Midbrain (tissue), 1 donor: ENCODE data around the gene PCSK7.
"Not testable (repeated sequence)": the region's sequence is repeated elsewhere in the genome, so short reads cannot be mapped to it uniquely, and the experiment has no call there.

Source experiments
- DNase-seq: peaks from one replicate; lab custom pipeline; 2025; lab: John Stamatoyannopoulos, UW

PCSK7 gene

DNA sequence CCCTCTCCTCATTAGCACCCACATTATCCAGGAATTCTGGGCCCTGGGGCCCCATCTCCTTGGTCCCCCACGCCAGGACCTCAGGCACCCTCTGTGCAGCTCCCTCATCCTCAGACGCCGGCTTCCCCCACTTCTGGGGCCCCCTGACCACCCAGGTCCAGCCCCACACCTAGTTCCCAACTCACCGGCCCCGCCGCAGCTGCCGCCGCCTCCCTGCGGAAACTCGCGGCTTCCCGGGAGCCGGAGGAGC is at the start of gene PCSK7:
TSS of gene PCSK7 (minus strand) at position 232 of the 250 bp plus-strand sequence. CDS start 2,229 bp downstream, outside the sequence.
- no peak for DNase-seq

- no peak for DNase-seq
These were observed 49.3 kb upstream of the PCSK7 start for GRCh38 chr11:117281159-117281558.

DNA sequence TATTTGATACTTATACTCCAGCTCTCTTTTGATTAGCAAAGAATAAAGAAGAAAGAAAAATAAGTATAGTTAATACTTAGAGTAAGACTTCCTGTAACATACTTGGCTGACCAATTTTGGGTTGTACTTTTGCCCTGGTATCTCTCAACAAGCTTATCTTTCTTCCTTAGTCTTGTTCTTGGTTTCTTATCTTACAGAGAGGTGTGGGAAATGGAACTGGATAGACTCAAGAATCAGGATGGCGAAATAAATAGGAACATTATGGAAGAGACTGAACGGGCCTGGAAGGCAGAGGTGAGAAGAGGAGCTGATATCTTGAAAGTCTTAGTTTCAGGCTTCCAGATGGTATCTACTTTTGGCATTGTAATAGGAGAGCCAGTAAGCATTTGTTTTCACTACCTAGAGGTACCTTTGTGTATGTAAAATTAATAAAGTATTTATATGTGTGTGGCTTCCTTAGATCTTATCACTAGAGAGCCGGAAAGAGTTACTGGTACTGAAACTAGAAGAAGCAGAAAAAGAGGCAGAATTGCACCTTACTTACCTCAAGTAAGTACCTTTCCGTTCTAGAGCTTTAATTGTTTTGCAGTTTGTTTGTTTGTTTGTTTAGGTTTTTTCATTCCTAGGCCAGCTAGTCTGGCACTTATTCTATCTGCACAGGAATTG is 48.0 kb upstream of the PCSK7 start:
- DNase-seq, result no peak

- no peak for DNase-seq
These were observed 46.5 kb upstream of the PCSK7 start for GRCh38 chr11:117278347-117278746.

- no peak for DNase-seq
These were observed 41.8 kb upstream of the PCSK7 start for GRCh38 chr11:117273550-117274289.

- DNase-seq, result not testable (repeated sequence)
These were observed 40.3 kb upstream of the PCSK7 start for GRCh38 chr11:117272175-117272574.

- no peak for DNase-seq
These were observed 39.3 kb upstream of the PCSK7 start for GRCh38 chr11:117271208-117271607.

- DNase-seq, result no peak
These were observed 38.0 kb upstream of the PCSK7 start for GRCh38 chr11:117269856-117270255.

DNA sequence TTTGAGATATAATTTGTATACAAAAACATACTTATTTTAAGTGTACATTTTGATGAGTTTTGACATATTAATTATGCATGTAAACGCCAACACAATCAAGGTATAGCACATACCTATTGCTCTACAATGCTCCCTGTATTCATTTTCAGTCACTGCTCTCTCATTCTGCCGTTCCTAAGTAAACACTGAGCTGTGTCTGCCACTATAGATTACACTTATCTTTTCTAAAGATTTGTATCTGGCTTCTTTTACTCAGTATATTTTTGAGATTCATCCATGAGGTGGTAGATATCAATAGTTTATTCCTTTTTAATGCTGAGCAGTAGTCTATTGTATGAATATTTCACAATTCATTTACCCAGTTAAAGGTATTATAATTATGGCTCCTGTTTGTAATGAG is 33.9 kb upstream of the PCSK7 start:
- no peak for DNase-seq

DNA sequence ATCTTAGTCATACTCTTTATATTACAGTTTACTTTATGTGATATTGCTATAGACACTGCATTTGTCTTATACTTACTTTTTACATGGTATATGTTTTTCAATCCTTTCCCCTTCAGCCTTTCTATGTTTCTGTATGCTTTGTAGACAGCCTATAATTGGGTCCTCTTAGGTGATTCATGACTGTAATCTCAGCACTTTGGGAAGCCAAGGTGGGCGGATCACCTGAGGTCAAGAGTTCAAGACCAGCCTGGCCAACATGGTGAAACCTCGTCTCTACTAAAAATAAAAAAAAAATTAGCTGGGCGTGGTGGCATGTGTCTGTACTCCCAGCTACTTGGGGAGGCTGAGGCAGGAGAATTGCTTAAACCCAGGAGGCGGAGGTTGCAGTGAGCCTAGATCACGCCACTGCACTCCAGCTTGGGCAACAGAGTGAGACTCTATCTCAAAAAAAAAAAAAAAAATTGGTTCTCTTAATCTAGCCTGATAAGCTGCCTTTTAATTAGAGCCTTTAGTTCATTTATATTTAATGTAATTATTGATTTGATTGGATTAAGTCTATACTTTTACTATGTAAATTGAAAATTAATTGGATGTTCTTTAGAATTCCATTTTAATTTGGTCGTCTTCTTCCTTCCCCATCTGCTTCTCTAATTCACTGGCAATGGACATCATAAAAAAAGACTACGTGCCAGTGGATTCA is 32.9 kb upstream of the PCSK7 start:
- DNase-seq, result not testable (repeated sequence)

DNA sequence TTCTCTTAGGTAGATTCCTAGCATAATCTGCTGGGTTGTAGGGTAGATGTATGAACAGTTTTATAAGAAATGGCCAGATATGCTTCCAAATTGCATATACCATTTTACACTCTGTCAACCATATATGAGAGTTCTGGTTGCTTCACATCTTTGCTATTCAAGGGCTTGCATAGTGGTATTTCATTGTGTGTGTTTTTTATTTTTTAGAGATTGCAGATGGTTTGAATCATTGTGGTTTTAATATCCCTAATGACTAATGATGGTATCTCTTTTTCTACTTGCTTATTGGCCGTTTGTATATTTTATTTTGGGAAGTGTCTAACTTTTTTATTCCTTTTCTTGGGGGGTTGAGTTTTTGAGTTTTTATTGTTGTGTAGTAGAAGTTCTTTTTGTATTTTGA is 27.5 kb upstream of the PCSK7 start:
- no peak for DNase-seq

- no peak for DNase-seq
These were observed 26.7 kb upstream of the PCSK7 start for GRCh38 chr11:117258576-117258975.

DNA sequence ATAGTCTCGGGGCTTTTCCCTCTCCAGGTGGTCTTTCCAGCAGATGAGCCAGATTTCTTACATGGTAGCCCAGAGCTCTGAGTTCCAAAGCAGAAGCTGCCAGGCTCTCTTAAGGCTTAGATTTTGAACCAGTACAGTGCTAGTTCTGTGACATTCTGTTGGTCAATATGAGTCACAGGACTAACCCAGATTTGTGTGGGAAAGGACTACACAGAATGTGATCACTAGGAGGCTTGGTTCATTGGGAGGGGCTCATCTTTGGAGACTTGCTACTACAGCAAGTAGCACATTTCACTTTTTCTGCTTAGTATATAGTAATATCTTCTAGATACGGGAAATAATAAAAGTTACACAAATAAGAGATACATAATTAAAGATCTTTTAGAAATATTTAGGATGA is 24.7 kb upstream of the PCSK7 start:
- DNase-seq, result no peak

DNA sequence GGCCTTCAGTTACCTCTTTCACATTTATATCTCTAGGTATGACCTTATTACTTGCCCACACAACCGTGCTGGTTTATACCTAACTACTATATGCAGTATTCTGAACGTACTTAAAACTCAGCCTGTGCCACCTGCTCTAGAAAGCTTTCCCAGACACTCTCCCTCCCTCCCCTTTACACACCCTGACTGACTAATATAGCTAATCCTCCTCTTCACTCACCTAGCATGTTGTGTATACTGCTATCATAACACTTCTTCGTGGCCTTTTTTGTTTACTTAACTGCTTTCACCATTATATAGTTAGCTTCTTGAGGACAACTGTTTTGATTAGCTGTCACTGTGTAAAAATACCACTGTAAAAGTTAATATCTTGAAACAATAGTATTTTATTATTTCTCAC is 24.1 kb upstream of the PCSK7 start:
- no peak for DNase-seq

GRCh38 chr11:117251506-117251905 is 19.6 kb upstream of the PCSK7 start:
- no peak for DNase-seq

GRCh38 chr11:117249571-117249970 is 17.7 kb upstream of the PCSK7 start:
- DNase-seq, result no peak

GRCh38 chr11:117248341-117248740 is 16.5 kb upstream of the PCSK7 start:
- no peak for DNase-seq

DNA sequence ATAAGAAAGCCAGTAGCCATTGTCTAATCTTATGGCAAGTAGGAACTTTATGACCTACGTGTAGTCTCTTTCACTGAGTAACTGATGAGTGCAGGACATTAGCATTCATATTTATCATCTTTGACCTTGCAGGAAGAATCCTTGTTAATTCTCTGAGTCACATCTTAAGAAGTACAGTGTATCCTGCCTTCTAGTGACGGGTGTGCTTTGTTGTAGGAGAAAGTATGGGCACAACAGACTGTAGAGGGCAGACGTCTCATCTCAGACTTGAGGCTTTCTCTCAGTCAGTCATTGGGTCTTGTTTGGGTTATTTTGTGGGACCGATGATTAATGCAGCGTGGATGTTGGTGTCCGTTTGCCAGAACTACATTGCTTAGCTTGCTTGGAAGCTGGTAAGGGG is 7.4 kb upstream of the PCSK7 start:
- no peak for DNase-seq

DNA sequence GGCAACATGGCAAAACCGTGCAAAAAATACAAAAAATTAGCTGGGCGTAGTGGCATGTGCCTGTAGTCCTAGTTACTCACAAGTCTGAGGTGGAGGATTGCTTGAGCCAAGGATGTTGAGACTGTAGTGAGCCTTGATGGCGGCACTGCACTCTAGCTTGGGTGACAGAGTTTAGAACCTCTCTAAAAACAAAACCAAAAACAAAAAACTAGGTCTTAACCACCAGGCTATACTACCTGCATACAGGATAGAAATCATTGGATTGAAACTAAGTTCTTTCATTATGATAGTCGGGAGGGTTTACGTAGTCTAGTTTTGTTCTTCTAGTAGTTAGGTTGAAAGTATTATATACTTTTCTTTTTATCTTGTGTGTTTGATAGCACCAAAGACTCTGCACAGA is 6.3 kb upstream of the PCSK7 start:
- no peak for DNase-seq

GRCh38 chr11:117232911-117233409 is 1.1 kb upstream of the PCSK7 start:
- DNase-seq, result no peak

- DNase-seq, result peak; percentile 84
These were observed 412 bp upstream of the PCSK7 start, which contains the start of gene RNF214 for GRCh38 chr11:117232092-117232878. Gene RNF214 (plus strand): TSS chr11:117232671. CDS start chr11:117234273, 1,602 bp downstream.
